NB4 (cell line): ENCODE measurements around the gene PCCA.

ENCODE experiments used
- MAX ChIP-seq: IDR thresholded peaks from 2 replicates; pipeline ENCODE4 v1.6.1; 2011; ENCODE audit warnings: low read depth, low read length
- POLR2A ChIP-seq: IDR thresholded peaks from 2 replicates; pipeline ENCODE4 v1.6.1; 2011; ENCODE audit warnings: mild to moderate bottlenecking; ENCODE audit not compliant: insufficient read length; ENCODE audit errors: extremely low read depth
- TF ChIP-seq, protein P1 (sequence below): IDR thresholded peaks from one replicate; pipeline ENCODE4 v1.5.1; 2012; ENCODE audit warnings: low read depth, low read length

- TF ChIP-seq, protein P1, sequence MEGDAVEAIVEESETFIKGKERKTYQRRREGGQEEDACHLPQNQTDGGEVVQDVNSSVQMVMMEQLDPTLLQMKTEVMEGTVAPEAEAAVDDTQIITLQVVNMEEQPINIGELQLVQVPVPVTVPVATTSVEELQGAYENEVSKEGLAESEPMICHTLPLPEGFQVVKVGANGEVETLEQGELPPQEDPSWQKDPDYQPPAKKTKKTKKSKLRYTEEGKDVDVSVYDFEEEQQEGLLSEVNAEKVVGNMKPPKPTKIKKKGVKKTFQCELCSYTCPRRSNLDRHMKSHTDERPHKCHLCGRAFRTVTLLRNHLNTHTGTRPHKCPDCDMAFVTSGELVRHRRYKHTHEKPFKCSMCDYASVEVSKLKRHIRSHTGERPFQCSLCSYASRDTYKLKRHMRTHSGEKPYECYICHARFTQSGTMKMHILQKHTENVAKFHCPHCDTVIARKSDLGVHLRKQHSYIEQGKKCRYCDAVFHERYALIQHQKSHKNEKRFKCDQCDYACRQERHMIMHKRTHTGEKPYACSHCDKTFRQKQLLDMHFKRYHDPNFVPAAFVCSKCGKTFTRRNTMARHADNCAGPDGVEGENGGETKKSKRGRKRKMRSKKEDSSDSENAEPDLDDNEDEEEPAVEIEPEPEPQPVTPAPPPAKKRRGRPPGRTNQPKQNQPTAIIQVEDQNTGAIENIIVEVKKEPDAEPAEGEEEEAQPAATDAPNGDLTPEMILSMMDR = no peak
- no peak for TF ChIP-seq POLR2A
- no peak for TF ChIP-seq MAX
These were observed 67.9 kb downstream of the PCCA start for GRCh38 chr13:100156788-100157187.
